Bronchial epithelial cell (primary cell): Measurements from ENCODE around the gene ZDHHC11B. TPM values are rescaled to one million over a fixed set of nuclear protein-coding genes. Genes with fewer than 3 reads are reported as not detected.

Experiments
- DNase-seq: peaks from one replicate; pipeline ENCODE4 v3.0.0-alpha.2; 2010; ENCODE audit warnings: low read depth
- FAIRE-seq: peaks from 2 replicates; lab custom pipeline; 2011; peaks lifted over from hg19 to GRCh38; lab: Jason Lieb, UNC
- H3K27me3 ChIP-seq: 2 replicates; pipeline ENCODE4 v1.5.1; 2011; ENCODE audit warnings: low read length; ENCODE audit not compliant: control insufficient read depth, insufficient read depth
- H3K36me3 ChIP-seq: 2 replicates; pipeline ENCODE4 v1.5.1; 2011; ENCODE audit warnings: low read length; ENCODE audit not compliant: control insufficient read depth, insufficient read depth
- H3K4me3 ChIP-seq: 2 replicates; pipeline ENCODE4 v1.5.1; 2011; ENCODE audit warnings: mild to moderate bottlenecking, low read depth, low read length, control low read depth
- CTCF ChIP-seq: IDR thresholded peaks from 2 replicates; pipeline ENCODE4 v1.5.1; 2011; ENCODE audit warnings: mild to moderate bottlenecking, moderate library complexity, low read length, control low read depth, inconsistent platforms; ENCODE audit not compliant: insufficient read depth, severe bottlenecking
- total RNA-seq: library from RNA; depleted of rRNA; stranded (reverse); fragments of >200 nt; gene quantifications from 2 replicates; pipeline ENCODE4 v1.2.1, GENCODE V29; 2014

Gene ZDHHC11B
- total RNA-seq, 1 donor from 2014 or later: under 0.01 TPM

- no peak for DNase-seq
- Histone ChIP-seq H3K36me3 (peaks cover 5% of the 10 kb centered on the region), H3K4me3 (no peak overlapping the region), H3K27me3 (no peaks in the 10 kb centered on the region)
- TF ChIP-seq CTCF: no peak
- FAIRE-seq: no peak
Observed at GRCh38 chr5:666816-667498, 117.6 kb downstream of the ZDHHC11B start.

- peaks cover 5% of the 10 kb centered on the region for H3K36me3 ChIP-seq
- no peak for TF ChIP-seq CTCF
- H3K4me3 ChIP-seq: no peak overlapping the region
- DNase-seq (no peak), FAIRE-seq (no peak)
- H3K27me3 ChIP-seq: no peaks in the 10 kb centered on the region
Observed at GRCh38 chr5:665956-666711, 118.4 kb downstream of the ZDHHC11B start.

- no peaks in the 10 kb centered on the region for H3K27me3 ChIP-seq
- H3K36me3 ChIP-seq: peaks cover 5% of the 10 kb centered on the region
- no peak for DNase-seq
- no peak overlapping the region for H3K4me3 ChIP-seq
- no peak for TF ChIP-seq CTCF
- FAIRE-seq: no peak
Observed at GRCh38 chr5:665541-665955, 119.0 kb downstream of the ZDHHC11B start.

- H3K36me3 ChIP-seq: peaks cover 5% of the 10 kb centered on the region
- H3K27me3 ChIP-seq: no peaks in the 10 kb centered on the region
- no peak overlapping the region for H3K4me3 ChIP-seq
- DNase-seq (no peak), FAIRE-seq (no peak)
- TF ChIP-seq CTCF: no peak
Observed at GRCh38 chr5:664994-665360, 119.6 kb downstream of the ZDHHC11B start.

GRCh38 chr5:664343-664993, 120.1 kb downstream of the ZDHHC11B start:
- DNase-seq: no peak
- peaks cover 7% of the 10 kb centered on the region for H3K36me3 ChIP-seq
- no peak overlapping the region for H3K4me3 ChIP-seq
- FAIRE-seq: no peak
- H3K27me3 ChIP-seq: no peaks in the 10 kb centered on the region
- no peak for TF ChIP-seq CTCF
